Neural cell (in vitro differentiated cells): ENCODE results near the gene KRTAP10-11.
"Not testable (repeated sequence)": the region's sequence is repeated elsewhere in the genome, so short reads cannot be mapped to it uniquely, and the experiment has no call there.

Source experiments
- EZH2 ChIP-seq: fragments of 200-600, 300-800 bp; shearing (Covaris generic), sonication (generic); IDR thresholded peaks from 2 replicates; pipeline ENCODE4 v1.6.1; 2014; ENCODE audit warnings: antibody characterized with exemption, low read length, borderline replicate concordance, mild to moderate bottlenecking; ENCODE audit not compliant: insufficient read depth, poor library complexity, severe bottlenecking
- MXI1 ChIP-seq: fragments of 450-650 bp; conservative IDR thresholded peaks from 2 replicates; pipeline ENCODE4 v1.6.1; 2014; ENCODE audit warnings: antibody characterized with exemption, mild to moderate bottlenecking; ENCODE audit not compliant: poor library complexity, severe bottlenecking
- SMC3 ChIP-seq: fragments of 450-650 bp; conservative IDR thresholded peaks from 2 replicates; pipeline ENCODE4 v1.6.1; 2014; ENCODE audit warnings: antibody characterized with exemption, mild to moderate bottlenecking, moderate library complexity; ENCODE audit not compliant: poor library complexity
- TF ChIP-seq, protein P1 (sequence below): fragments of 450-650 bp; IDR thresholded peaks from 2 replicates; pipeline ENCODE4 v1.5.1; 2014; ENCODE audit warnings: antibody characterized with exemption, mild to moderate bottlenecking, moderate library complexity; ENCODE audit not compliant: poor library complexity, severe bottlenecking
- TF ChIP-seq, protein P2 (sequence below): IDR thresholded peaks from 2 replicates; pipeline ENCODE4 v1.6.1; 2012; ENCODE audit warnings: borderline replicate concordance

DNA sequence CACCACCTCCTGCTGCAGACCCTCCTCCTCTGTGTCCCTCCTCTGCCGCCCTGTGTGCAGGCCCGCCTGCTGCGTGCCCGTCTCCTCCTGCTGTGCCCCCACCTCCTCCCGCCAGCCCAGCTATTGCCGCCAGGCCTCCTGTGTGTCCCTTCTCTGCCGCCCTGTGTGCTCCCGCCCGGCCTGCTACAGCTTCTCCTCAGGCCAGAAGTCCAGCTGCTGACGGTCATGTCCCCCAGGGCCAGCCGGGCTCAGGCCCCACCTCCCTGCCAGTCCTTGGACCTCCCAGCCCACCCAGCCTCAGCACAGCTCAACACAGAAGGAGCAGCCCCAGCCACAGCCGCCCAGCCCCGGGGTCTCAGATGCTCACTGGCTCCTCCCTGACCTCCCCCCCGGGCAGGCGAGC, 18.4 kb upstream of the KRTAP10-11 start:
- TF ChIP-seq, protein P1, sequence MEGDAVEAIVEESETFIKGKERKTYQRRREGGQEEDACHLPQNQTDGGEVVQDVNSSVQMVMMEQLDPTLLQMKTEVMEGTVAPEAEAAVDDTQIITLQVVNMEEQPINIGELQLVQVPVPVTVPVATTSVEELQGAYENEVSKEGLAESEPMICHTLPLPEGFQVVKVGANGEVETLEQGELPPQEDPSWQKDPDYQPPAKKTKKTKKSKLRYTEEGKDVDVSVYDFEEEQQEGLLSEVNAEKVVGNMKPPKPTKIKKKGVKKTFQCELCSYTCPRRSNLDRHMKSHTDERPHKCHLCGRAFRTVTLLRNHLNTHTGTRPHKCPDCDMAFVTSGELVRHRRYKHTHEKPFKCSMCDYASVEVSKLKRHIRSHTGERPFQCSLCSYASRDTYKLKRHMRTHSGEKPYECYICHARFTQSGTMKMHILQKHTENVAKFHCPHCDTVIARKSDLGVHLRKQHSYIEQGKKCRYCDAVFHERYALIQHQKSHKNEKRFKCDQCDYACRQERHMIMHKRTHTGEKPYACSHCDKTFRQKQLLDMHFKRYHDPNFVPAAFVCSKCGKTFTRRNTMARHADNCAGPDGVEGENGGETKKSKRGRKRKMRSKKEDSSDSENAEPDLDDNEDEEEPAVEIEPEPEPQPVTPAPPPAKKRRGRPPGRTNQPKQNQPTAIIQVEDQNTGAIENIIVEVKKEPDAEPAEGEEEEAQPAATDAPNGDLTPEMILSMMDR, result not testable (repeated sequence)
- TF ChIP-seq MXI1, SMC3, EZH2: not testable (repeated sequence)
- TF ChIP-seq, protein P2, sequence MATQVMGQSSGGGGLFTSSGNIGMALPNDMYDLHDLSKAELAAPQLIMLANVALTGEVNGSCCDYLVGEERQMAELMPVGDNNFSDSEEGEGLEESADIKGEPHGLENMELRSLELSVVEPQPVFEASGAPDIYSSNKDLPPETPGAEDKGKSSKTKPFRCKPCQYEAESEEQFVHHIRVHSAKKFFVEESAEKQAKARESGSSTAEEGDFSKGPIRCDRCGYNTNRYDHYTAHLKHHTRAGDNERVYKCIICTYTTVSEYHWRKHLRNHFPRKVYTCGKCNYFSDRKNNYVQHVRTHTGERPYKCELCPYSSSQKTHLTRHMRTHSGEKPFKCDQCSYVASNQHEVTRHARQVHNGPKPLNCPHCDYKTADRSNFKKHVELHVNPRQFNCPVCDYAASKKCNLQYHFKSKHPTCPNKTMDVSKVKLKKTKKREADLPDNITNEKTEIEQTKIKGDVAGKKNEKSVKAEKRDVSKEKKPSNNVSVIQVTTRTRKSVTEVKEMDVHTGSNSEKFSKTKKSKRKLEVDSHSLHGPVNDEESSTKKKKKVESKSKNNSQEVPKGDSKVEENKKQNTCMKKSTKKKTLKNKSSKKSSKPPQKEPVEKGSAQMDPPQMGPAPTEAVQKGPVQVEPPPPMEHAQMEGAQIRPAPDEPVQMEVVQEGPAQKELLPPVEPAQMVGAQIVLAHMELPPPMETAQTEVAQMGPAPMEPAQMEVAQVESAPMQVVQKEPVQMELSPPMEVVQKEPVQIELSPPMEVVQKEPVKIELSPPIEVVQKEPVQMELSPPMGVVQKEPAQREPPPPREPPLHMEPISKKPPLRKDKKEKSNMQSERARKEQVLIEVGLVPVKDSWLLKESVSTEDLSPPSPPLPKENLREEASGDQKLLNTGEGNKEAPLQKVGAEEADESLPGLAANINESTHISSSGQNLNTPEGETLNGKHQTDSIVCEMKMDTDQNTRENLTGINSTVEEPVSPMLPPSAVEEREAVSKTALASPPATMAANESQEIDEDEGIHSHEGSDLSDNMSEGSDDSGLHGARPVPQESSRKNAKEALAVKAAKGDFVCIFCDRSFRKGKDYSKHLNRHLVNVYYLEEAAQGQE, result not testable (repeated sequence)
